HepG2 (cell line): ENCODE data around the gene TOR1AIP1.

Source experiments
- AHR ChIP-seq: IDR thresholded peaks from 2 replicates; pipeline ENCODE4 v1.6.1; 2018; ENCODE audit warnings: missing genetic modification reagents, missing compliant biosample characterization
- CEBPB ChIP-seq: IDR thresholded peaks from 2 replicates; pipeline ENCODE4 v1.6.1; 2011; ENCODE audit warnings: low read depth, low read length, improper control_type of control experiment, borderline replicate concordance
- CREB1 ChIP-seq, 2 experiments: fragments of 450-650 bp in 1 of 2; IDR thresholded peaks; 2 replicates each; pipeline ENCODE4 v1.6.1; 2016 to 2017; ENCODE audit warnings: control low read depth in 1 of 2, mild to moderate bottlenecking in 1 of 2, missing compliant biosample characterization in 1 of 2, missing genetic modification characterization in 1 of 2
- ELF4 ChIP-seq: sonication (generic); formaldehyde crosslinking; IDR thresholded peaks from 2 replicates; pipeline ENCODE4 v1.5.0; 2020; ENCODE audit warnings: missing genetic modification reagents, mild to moderate bottlenecking, moderate library complexity, borderline replicate concordance
- KAT2B ChIP-seq: fragments of 150-350 bp; IDR thresholded peaks from 2 replicates; pipeline ENCODE4 v1.6.1; 2014; ENCODE audit warnings: low read depth, low read length, borderline replicate concordance
- PBX3 ChIP-seq: sonication (generic); formaldehyde crosslinking; IDR thresholded peaks from 2 replicates; pipeline ENCODE4 v1.8.1; 2023; ENCODE audit warnings: missing genetic modification reagents, inconsistent platforms, borderline replicate concordance
- SRF ChIP-seq: IDR thresholded peaks from 2 replicates; pipeline ENCODE4 v1.6.1; 2011; ENCODE audit warnings: mild to moderate bottlenecking, low read depth, low read length, moderate library complexity
- TBL1XR1 ChIP-seq: fragments of 150-350 bp; IDR thresholded peaks from 2 replicates; pipeline ENCODE4 v1.6.1; 2014; ENCODE audit warnings: borderline replicate concordance, low read length; ENCODE audit not compliant: partially characterized antibody
- TOE1 ChIP-seq: sonication (generic); formaldehyde crosslinking; IDR thresholded peaks from 2 replicates; pipeline ENCODE4 v1.4.0; 2020; ENCODE audit warnings: mild to moderate bottlenecking, missing genetic modification reagents
- ZFX ChIP-seq: sonication (generic); formaldehyde crosslinking; IDR thresholded peaks from 2 replicates; pipeline ENCODE4 v1.4.0; 2020; ENCODE audit warnings: mild to moderate bottlenecking, low read depth, missing genetic modification reagents, moderate library complexity
- ZNF274 ChIP-seq: sonication (generic); formaldehyde crosslinking; IDR thresholded peaks from 2 replicates; pipeline ENCODE4 v1.5.1; 2020; ENCODE audit warnings: mild to moderate bottlenecking, missing genetic modification reagents
- ZNF547 ChIP-seq: sonication (generic); formaldehyde crosslinking; IDR thresholded peaks from 2 replicates; pipeline ENCODE4 v1.5.1; 2020; ENCODE audit warnings: mild to moderate bottlenecking, missing genetic modification reagents
- ZNF720 ChIP-seq: sonication (generic); formaldehyde crosslinking; IDR thresholded peaks from 2 replicates; pipeline ENCODE4 v1.4.0; 2020; ENCODE audit warnings: missing genetic modification reagents

- TF ChIP-seq ZFX (no peak), SRF (no peak), TOE1 (CRISPR knock-in tag) (no peak), CEBPB (no peak), ZNF547 (CRISPR knock-in tag) (no peak), PBX3 (CRISPR knock-in tag) (no peak), AHR (CRISPR knock-in tag) (no peak), CREB1 (IDR thresholded peaks at IDR 0.05) (no peak), CREB1 (CRISPR knock-in tag; IDR thresholded peaks at IDR 0.05) (no peak), TBL1XR1 (no peak), ZNF274 (CRISPR knock-in tag) (no peak), KAT2B (no peak), ELF4 (CRISPR knock-in tag) (no peak), ZNF720 (no peak)
Measured at GRCh38 chr1:179939941-179940340, 57.9 kb downstream of the TOR1AIP1 start.
